Activated naive CD8-positive, alpha-beta T cell (primary cell): ENCODE results near the gene SLIT1.
A peak's percentile ranks its signal among the peaks of the same experiment; 100 is the strongest.

Experiments
- H3K27ac Mint-ChIP-seq: one replicate; pipeline ENCODE4 v1.8.0; 2021; ENCODE audit warnings: mixed read lengths
- H3K27me3 Mint-ChIP-seq: one replicate; pipeline ENCODE4 v1.8.0; 2021; ENCODE audit warnings: mixed read lengths
- H3K36me3 Mint-ChIP-seq: one replicate; pipeline ENCODE4 v1.8.0; 2021; ENCODE audit warnings: mixed read lengths
- H3K4me1 Mint-ChIP-seq: one replicate; pipeline ENCODE4 v1.8.0; 2021; ENCODE audit warnings: low read depth, mixed read lengths
- H3K4me3 Mint-ChIP-seq: one replicate; pipeline ENCODE4 v1.8.0; 2021; ENCODE audit warnings: mild to moderate bottlenecking, mixed read lengths
- H3K9me3 Mint-ChIP-seq: one replicate; pipeline ENCODE4 v1.8.0; 2021; ENCODE audit warnings: low read depth, mixed read lengths

Gene SLIT1

DNA sequence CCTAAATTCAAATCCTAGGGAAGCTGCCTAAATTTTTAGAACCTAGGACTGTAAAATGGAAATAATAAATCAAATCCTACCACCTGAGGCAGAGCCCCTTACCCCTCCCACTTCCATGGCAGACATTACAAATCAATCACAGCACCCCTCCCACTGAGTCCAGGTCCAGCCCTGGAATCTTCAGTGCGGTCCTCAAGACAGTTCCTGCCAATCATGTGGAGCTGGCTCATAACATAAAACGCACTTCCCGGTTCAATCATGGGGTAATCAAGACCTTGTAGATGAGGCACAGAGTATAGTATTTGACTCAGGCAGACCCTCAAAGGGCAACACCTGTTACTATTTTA is 157.0 kb downstream of the SLIT1 start:
- H3K27ac Mint-ChIP-seq = peak overlapping the region; percentile 24
- H3K4me1 Mint-ChIP-seq = no peaks in the 10 kb centered on the region
- no peaks in the 10 kb centered on the region for H3K27me3 Mint-ChIP-seq
- no peaks in the 10 kb centered on the region for H3K36me3 Mint-ChIP-seq
- no peak overlapping the region for H3K4me3 Mint-ChIP-seq
- H3K9me3 Mint-ChIP-seq = no peaks in the 10 kb centered on the region

GRCh38 chr10:97028126-97028831 is 157.5 kb downstream of the SLIT1 start:
- no peak overlapping the region for H3K4me3 Mint-ChIP-seq
- H3K9me3 Mint-ChIP-seq = no peaks in the 10 kb centered on the region
- H3K4me1 Mint-ChIP-seq = no peaks in the 10 kb centered on the region
- H3K36me3 Mint-ChIP-seq = no peaks in the 10 kb centered on the region
- H3K27ac Mint-ChIP-seq = no peak overlapping the region
- H3K27me3 Mint-ChIP-seq = no peaks in the 10 kb centered on the region

DNA sequence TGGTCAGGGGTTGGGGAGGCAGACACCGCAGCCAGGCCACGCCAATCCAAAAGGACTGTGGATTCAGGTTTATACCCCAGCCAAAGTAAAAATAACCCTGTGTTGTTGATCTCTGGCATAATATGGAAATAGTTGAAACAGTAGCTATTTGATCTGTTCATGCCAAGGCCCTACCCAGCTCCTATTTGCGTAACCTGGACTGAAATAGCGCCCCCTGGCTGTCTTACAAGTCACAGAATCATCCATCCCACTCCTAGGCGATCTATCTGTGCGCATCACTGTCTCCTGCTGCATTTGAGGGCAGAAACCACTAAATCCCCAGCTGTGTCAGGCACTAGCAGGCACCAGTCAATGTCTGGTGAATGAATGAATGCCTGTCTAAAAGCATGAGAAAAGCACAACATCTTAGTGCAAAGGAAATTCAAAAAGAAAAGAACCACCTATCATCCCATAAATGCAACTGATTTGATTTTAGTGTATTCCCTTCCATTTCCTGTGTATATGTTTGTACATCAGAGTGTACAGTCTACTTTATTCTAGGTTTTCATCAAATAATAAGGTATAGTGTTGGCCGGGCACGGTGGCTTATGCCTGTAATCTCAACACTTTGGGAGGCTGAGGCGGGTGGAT is 160.0 kb downstream of the SLIT1 start:
- no peak overlapping the region for H3K4me3 Mint-ChIP-seq
- H3K9me3 Mint-ChIP-seq = no peaks in the 10 kb centered on the region
- H3K36me3 Mint-ChIP-seq = no peaks in the 10 kb centered on the region

GRCh38 chr10:97024168-97025073 is 161.3 kb downstream of the SLIT1 start:
- H3K27me3 Mint-ChIP-seq = no peaks in the 10 kb centered on the region
- no peak overlapping the region for H3K27ac Mint-ChIP-seq
- H3K4me1 Mint-ChIP-seq = no peaks in the 10 kb centered on the region
- H3K36me3 Mint-ChIP-seq = no peaks in the 10 kb centered on the region
- H3K9me3 Mint-ChIP-seq = no peaks in the 10 kb centered on the region
- H3K4me3 Mint-ChIP-seq = no peak overlapping the region

More for the DNA sequence above, 160.0 kb downstream of the SLIT1 start:
- no peaks in the 10 kb centered on the region for H3K4me1 Mint-ChIP-seq
- no peaks in the 10 kb centered on the region for H3K27me3 Mint-ChIP-seq
- H3K27ac Mint-ChIP-seq = no peak overlapping the region

DNA sequence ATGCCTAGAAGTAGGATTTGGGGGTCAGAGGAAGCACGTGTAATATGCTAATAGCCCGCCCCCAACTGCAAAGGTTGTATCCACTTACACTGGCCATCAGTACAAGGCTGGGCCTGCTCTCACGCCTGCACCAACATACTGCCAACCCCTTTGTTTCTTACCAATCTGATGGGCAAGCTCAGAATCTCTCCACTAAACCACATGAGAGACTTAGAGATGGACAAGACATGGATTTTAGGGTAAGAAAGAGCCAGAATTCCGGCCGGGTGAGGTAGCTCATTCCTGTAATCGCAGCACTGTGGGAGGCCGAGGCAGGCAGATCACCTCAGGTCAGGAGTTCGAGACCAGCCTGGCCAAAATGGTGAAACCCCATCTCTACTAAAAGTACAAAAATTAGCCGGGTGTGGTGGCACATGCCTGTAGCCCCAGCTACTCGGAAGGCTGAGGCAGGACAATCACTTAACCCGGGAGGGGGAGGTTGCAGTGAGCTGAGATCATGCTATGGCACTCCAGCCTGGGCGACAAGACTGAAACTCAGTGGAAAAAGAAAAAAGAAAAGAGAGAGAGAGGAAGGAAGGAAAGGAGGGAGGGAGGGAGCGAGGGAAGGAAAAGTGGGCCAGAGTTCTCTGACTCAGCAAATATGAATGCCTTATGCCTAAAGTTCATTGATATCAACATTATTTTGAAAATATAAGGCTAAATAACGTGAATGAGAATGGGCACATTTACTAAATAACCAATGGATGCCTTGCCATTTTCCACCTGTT is 162.2 kb downstream of the SLIT1 start:
- Mint-ChIP-seq H3K9me3 (no peaks in the 10 kb centered on the region), H3K27ac (no peak overlapping the region), H3K27me3 (no peaks in the 10 kb centered on the region), H3K4me3 (no peak overlapping the region), H3K36me3 (no peaks in the 10 kb centered on the region), H3K4me1 (no peaks in the 10 kb centered on the region)

GRCh38 chr10:97022616-97023015 is 163.1 kb downstream of the SLIT1 start:
- Mint-ChIP-seq H3K27ac (no peak overlapping the region), H3K27me3 (no peaks in the 10 kb centered on the region), H3K4me1 (no peaks in the 10 kb centered on the region), H3K36me3 (no peaks in the 10 kb centered on the region), H3K9me3 (no peaks in the 10 kb centered on the region), H3K4me3 (no peak overlapping the region)

DNA sequence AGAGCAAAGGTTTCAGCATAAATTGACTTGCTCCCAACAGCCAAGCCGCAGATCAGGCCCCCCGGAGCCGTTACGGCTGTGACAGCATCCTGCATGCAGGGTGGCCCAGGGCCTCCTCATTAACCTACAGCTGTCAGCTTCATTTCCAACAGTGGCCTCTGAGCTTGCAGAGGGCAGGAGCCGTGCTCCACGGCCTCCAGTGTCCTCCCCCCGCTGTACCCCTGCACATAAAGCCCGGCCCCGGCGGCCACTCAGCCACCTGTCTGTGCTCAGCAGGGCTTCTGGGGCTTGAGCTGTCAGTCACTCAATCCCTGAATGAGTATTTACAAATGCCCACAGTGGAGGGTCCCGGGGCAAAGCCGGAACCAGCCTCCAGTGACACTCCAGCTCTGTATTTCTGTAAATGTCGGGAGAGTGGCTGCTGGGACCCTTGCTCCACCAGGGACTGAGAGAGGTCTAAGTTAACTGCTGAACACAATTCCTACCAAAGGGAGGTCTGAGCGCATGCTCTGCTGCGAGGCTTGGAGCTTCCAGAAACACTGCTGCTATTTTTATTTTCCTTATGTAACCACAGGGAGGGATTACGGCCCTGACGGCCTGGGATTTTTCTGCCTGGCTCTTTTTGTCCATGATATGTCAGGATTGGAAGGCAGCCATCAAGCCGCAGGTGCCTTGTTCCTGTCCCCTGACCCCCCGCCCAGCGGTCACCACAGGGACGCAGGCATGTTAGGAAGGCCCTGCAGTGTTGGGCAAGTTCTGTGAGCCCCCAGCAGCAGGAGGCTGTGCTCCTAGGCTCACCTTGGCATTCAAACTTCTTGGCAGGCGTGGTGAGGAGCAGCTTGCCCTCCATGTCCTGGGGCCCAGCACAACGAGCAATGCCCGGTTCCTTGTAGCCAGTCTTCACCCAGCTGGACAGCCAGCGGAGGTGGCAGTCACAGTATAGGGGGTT is 165.0 kb downstream of the SLIT1 start:
- H3K27me3 Mint-ChIP-seq = no peaks in the 10 kb centered on the region
- H3K9me3 Mint-ChIP-seq = no peaks in the 10 kb centered on the region
- H3K36me3 Mint-ChIP-seq = no peaks in the 10 kb centered on the region
- no peak overlapping the region for H3K27ac Mint-ChIP-seq
- H3K4me3 Mint-ChIP-seq = no peak overlapping the region
- H3K4me1 Mint-ChIP-seq = peaks cover 9% of the 10 kb centered on the region

- no peaks in the 10 kb centered on the region for H3K9me3 Mint-ChIP-seq
- H3K27me3 Mint-ChIP-seq = no peaks in the 10 kb centered on the region
- no peak overlapping the region for H3K27ac Mint-ChIP-seq
- H3K4me3 Mint-ChIP-seq = no peak overlapping the region
- peaks cover 9% of the 10 kb centered on the region for H3K4me1 Mint-ChIP-seq
- H3K36me3 Mint-ChIP-seq = no peaks in the 10 kb centered on the region
Observed at GRCh38 chr10:97019213-97019844, 166.4 kb downstream of the SLIT1 start.

DNA sequence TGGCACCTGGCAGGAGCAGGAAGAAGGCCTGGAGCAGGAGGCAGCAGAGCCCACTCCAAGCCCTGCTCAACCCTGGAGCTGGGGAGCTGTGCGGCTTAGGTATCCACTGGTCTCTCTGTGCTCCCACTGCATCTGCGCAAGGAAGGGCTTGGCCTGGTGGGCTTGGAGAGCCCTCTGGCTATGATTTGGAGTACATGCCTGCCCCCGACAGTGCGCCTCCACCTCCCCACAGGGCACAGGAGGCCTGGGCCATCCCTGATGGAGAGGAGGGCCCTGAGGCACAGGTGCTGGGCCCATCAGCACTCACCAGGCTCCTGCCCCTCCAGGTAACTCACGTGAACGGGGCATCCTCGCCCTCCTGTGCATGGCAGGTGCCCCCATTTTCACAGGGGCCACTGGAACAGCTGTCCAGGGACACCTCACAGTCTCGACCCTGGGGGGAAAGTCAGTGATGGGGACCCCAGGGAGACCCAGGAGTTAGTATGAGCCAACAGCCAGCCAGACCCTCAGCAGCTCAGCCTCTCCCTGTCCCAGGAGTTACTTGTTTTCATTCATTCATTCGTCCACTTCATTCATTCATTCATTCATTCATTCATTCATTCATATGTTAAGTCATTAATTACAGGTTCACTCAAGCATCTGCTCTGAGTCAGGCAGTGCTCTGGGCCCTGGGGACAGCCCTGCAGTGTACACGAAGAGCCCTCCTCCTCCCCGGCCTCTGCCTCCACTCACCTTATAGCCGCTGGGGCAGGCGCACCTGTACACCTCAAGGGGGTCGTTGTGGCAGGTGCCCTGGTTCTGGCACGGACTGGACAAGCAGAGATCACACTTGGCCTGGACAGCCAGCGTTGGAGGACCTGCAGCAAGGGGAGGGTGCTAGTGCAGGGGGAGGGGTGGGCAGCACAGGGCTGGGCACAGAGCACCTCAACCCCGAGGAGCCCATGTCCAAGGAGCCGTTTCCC is 167.2 kb downstream of the SLIT1 start:
- no peaks in the 10 kb centered on the region for H3K9me3 Mint-ChIP-seq
- peaks cover 9% of the 10 kb centered on the region for H3K4me1 Mint-ChIP-seq
- H3K27ac Mint-ChIP-seq = no peak overlapping the region
- H3K4me3 Mint-ChIP-seq = no peak overlapping the region
- no peaks in the 10 kb centered on the region for H3K27me3 Mint-ChIP-seq
- H3K36me3 Mint-ChIP-seq = no peaks in the 10 kb centered on the region

DNA sequence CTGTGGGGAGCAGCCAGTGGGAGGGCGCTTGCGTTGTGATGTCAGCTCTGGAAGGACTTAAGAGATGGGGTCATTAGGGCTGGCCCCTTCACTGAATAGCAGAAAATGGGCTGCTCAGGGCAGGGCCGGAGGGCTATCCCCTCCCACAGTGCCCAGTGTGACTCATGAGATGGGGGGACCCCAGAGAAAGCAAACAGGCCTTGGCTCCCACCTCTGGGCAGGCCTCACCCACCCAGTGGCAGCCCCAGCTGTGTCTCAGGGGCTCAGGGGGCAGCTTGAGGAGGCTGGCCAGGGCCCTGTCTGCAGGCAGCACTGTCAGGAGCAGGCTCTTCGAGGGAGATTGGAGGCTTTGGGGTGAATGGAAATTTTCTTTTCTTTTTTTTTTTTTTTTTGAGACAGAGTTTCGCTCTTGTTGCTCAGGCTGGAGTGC is 168.3 kb downstream of the SLIT1 start:
- Mint-ChIP-seq H3K4me1 (peaks cover 9% of the 10 kb centered on the region), H3K36me3 (no peaks in the 10 kb centered on the region), H3K27me3 (no peaks in the 10 kb centered on the region), H3K9me3 (no peaks in the 10 kb centered on the region), H3K4me3 (no peak overlapping the region), H3K27ac (no peak overlapping the region)

- no peak overlapping the region for H3K27ac Mint-ChIP-seq
- no peak overlapping the region for H3K4me3 Mint-ChIP-seq
- H3K36me3 Mint-ChIP-seq = no peaks in the 10 kb centered on the region
- H3K27me3 Mint-ChIP-seq = no peaks in the 10 kb centered on the region
- no peaks in the 10 kb centered on the region for H3K9me3 Mint-ChIP-seq
- H3K4me1 Mint-ChIP-seq = peaks cover 9% of the 10 kb centered on the region
Observed at GRCh38 chr10:97016728-97017473, 168.9 kb downstream of the SLIT1 start.

DNA sequence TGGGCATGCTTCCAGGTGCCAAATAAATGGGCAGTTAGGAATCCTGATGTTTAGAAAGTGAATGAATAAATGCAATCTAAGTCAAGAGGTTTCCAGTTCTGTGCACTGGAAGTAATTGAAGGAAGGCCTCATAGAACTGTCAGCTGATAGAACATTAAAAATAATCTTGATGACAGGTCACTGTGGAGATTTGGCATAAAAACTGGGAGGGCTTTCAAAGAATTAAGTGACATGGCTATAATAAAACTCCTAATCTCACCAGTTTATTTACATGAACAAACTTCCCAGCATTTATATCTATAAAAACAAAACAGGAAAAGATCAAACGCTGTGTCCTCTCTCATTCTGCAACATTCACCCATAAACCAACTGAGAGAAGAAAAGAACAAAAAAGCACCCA is 170.5 kb downstream of the SLIT1 start:
- no peak overlapping the region for H3K4me3 Mint-ChIP-seq
- no peaks in the 10 kb centered on the region for H3K27me3 Mint-ChIP-seq
- H3K9me3 Mint-ChIP-seq = no peaks in the 10 kb centered on the region
- H3K4me1 Mint-ChIP-seq = peaks cover 9% of the 10 kb centered on the region
- no peak overlapping the region for H3K27ac Mint-ChIP-seq
- H3K36me3 Mint-ChIP-seq = no peaks in the 10 kb centered on the region
